Mucosa of rectum (tissue), 2 donors: ENCODE measurements around the gene LUC7L2.
"Not testable (repeated sequence)": the region's sequence is repeated elsewhere in the genome, so short reads cannot be mapped to it uniquely, and the experiment has no call there.

Experiments
- H3K27ac ChIP-seq, 2 donors: one replicate each; pipeline ENCODE4 v1.7.0; 2013; ENCODE audit warnings: inconsistent platforms in 2 of 2, low read depth in 2 of 2, low read length in 2 of 2
- H3K27me3 ChIP-seq, 2 donors: one replicate each; pipeline ENCODE4 v1.7.0; 2013; ENCODE audit warnings: low read length in 2 of 2; ENCODE audit not compliant: control insufficient read depth in 2 of 2, insufficient read depth in 2 of 2
- H3K36me3 ChIP-seq, 2 donors: one replicate each; pipeline ENCODE4 v1.7.0; 2013; ENCODE audit warnings: low read length in 2 of 2; ENCODE audit not compliant: control insufficient read depth in 2 of 2, insufficient read depth in 2 of 2
- H3K4me1 ChIP-seq, 2 donors: one replicate each; pipeline ENCODE4 v1.7.0; 2013; ENCODE audit warnings: low read length in 2 of 2, mild to moderate bottlenecking in 1 of 2; ENCODE audit not compliant: control insufficient read depth in 2 of 2, insufficient read depth in 2 of 2
- H3K4me3 ChIP-seq, 2 donors: one replicate each; pipeline ENCODE4 v1.7.0; 2013; ENCODE audit warnings: low read length in 2 of 2
- H3K9ac ChIP-seq, 2 donors: one replicate each; pipeline ENCODE4 v1.7.0; 2013; ENCODE audit warnings: low read length in 2 of 2, low read depth in 1 of 2, mild to moderate bottlenecking in 1 of 2
- H3K9me3 ChIP-seq, 2 donors: one replicate each; pipeline ENCODE4 v1.7.0; 2013; ENCODE audit warnings: low read length in 2 of 2; ENCODE audit not compliant: control insufficient read depth in 2 of 2
- donor health status: healthy.
- donor health status: Normal muscosa, but diverticular disease.

The LUC7L2 gene

GRCh38 chr7:139359366-139360209 is at the start of gene LUC7L2:
Gene LUC7L2 (plus strand): TSS chr7:139359894. CDS start chr7:139360262, 368 bp downstream.
- Histone ChIP-seq H3K4me1 (peaks cover 12 to 14% of the 10 kb centered on the region in 2 donors), H3K9me3 (no peaks in the 10 kb centered on the region), H3K27ac (peak within 1 kb of the TSS; percentile 99 to 100), H3K36me3 (peaks cover 3% of the 10 kb centered on the region in 2 donors), H3K27me3 (no peaks in the 10 kb centered on the region), H3K9ac (peak within 1 kb of the TSS; percentile 99 to 100), H3K4me3 (peak within 1 kb of the TSS; percentile 90 to 100)

GRCh38 chr7:139317939-139318505 is 41.7 kb upstream of the LUC7L2 start:
- H3K27ac ChIP-seq = no peak overlapping the region

GRCh38 chr7:139321071-139321745 is 38.5 kb upstream of the LUC7L2 start:
- no peak overlapping the region for H3K4me3 ChIP-seq
- no peak overlapping the region for H3K9ac ChIP-seq
- no peak overlapping the region for H3K27ac ChIP-seq
- H3K27me3 ChIP-seq = no peaks in the 10 kb centered on the region
- no peaks in the 10 kb centered on the region for H3K9me3 ChIP-seq
- H3K36me3 ChIP-seq = no peaks in the 10 kb centered on the region
- H3K4me1 ChIP-seq = no peaks in the 10 kb centered on the region

More at GRCh38 chr7:139317939-139318505, 41.7 kb upstream of the LUC7L2 start:
- H3K4me3 ChIP-seq = no peak overlapping the region
- H3K4me1 ChIP-seq = no peaks in the 10 kb centered on the region
- H3K27me3 ChIP-seq = no peaks in the 10 kb centered on the region
- H3K9me3 ChIP-seq = no peaks in the 10 kb centered on the region
- no peak overlapping the region for H3K9ac ChIP-seq
- no peaks in the 10 kb centered on the region for H3K36me3 ChIP-seq

GRCh38 chr7:139324709-139325108 is 35.0 kb upstream of the LUC7L2 start:
- not testable (repeated sequence) for H3K27me3 ChIP-seq, H3K4me3 ChIP-seq, H3K27ac ChIP-seq, H3K36me3 ChIP-seq, H3K4me1 ChIP-seq, H3K9me3 ChIP-seq, H3K9ac ChIP-seq

- Histone ChIP-seq H3K4me1 (no peaks in the 10 kb centered on the region), H3K27ac (no peak overlapping the region), H3K9ac (no peak overlapping the region), H3K9me3 (no peaks in the 10 kb centered on the region), H3K4me3 (no peak overlapping the region), H3K36me3 (no peaks in the 10 kb centered on the region), H3K27me3 (no peaks in the 10 kb centered on the region)
Observed at GRCh38 chr7:139328375-139328774, 31.3 kb upstream of the LUC7L2 start.

GRCh38 chr7:139329119-139329518 is 30.6 kb upstream of the LUC7L2 start:
- H3K9me3 ChIP-seq = no peaks in the 10 kb centered on the region
- H3K36me3 ChIP-seq = no peaks in the 10 kb centered on the region
- no peak overlapping the region for H3K9ac ChIP-seq
- H3K4me1 ChIP-seq = no peaks in the 10 kb centered on the region
- H3K27me3 ChIP-seq = no peaks in the 10 kb centered on the region
- no peak overlapping the region for H3K27ac ChIP-seq
- H3K4me3 ChIP-seq = no peak overlapping the region

GRCh38 chr7:139330333-139331030 is 29.2 kb upstream of the LUC7L2 start:
- no peak overlapping the region for H3K4me3 ChIP-seq
- H3K4me1 ChIP-seq = no peaks in the 10 kb centered on the region
- no peak overlapping the region for H3K9ac ChIP-seq
- H3K36me3 ChIP-seq = no peaks in the 10 kb centered on the region
- H3K9me3 ChIP-seq = no peaks in the 10 kb centered on the region
- H3K27me3 ChIP-seq = no peaks in the 10 kb centered on the region
- H3K27ac ChIP-seq = no peak overlapping the region

- no peaks in the 10 kb centered on the region for H3K9me3 ChIP-seq
- H3K27ac ChIP-seq = no peak overlapping the region
- H3K4me3 ChIP-seq = no peak overlapping the region
- no peaks in the 10 kb centered on the region for H3K27me3 ChIP-seq
- H3K9ac ChIP-seq = no peak overlapping the region
- H3K4me1 ChIP-seq = no peaks in the 10 kb centered on the region
- no peaks in the 10 kb centered on the region for H3K36me3 ChIP-seq
Observed at GRCh38 chr7:139332697-139333359, 26.9 kb upstream of the LUC7L2 start.

GRCh38 chr7:139333443-139333842 is 26.3 kb upstream of the LUC7L2 start:
- H3K4me1 ChIP-seq, H3K27me3 ChIP-seq, H3K27ac ChIP-seq, H3K9me3 ChIP-seq, H3K36me3 ChIP-seq, H3K4me3 ChIP-seq, H3K9ac ChIP-seq: not testable (repeated sequence)
